HepG2 (cell line): Measurements from ENCODE around the gene HNRNPAB. TPM values are rescaled to one million over a fixed set of nuclear protein-coding genes. Genes with fewer than 3 reads are reported as not detected.

Experiments
- AHR ChIP-seq: IDR thresholded peaks from 2 replicates; pipeline ENCODE4 v1.6.1; 2018; ENCODE audit warnings: missing genetic modification reagents, missing compliant biosample characterization
- FOXC1 ChIP-seq: sonication (generic); formaldehyde crosslinking; IDR thresholded peaks from 2 replicates; pipeline ENCODE4 v1.8.0; 2022; ENCODE audit warnings: mild to moderate bottlenecking, missing genetic modification reagents, borderline replicate concordance
- MAF1 ChIP-seq: sonication (generic); formaldehyde crosslinking; IDR thresholded peaks from 2 replicates; pipeline ENCODE4 v1.5.0; 2020; ENCODE audit warnings: missing genetic modification reagents, borderline replicate concordance
- NR2C2 ChIP-seq: sonication (generic); formaldehyde crosslinking; IDR thresholded peaks from 2 replicates; pipeline ENCODE4 v1.4.0; 2020; ENCODE audit warnings: missing genetic modification reagents, mild to moderate bottlenecking, moderate library complexity, borderline replicate concordance
- PAX8 ChIP-seq: sonication (generic); formaldehyde crosslinking; IDR thresholded peaks from 2 replicates; pipeline ENCODE4 v1.8.0; 2022; ENCODE audit warnings: mild to moderate bottlenecking, missing genetic modification reagents, borderline replicate concordance
- PHB2 ChIP-seq: fragments of 450-650 bp; IDR thresholded peaks from 2 replicates; pipeline ENCODE4 v1.6.1; 2018; ENCODE audit not compliant: partially characterized antibody
- PTBP1 ChIP-seq: fragments of 200-400 bp; formaldehyde crosslinking; IDR thresholded peaks from 2 replicates; pipeline ENCODE4 v1.6.1; 2018; ENCODE audit warnings: low read length, low read depth; ENCODE audit not compliant: poor library complexity, severe bottlenecking
- REL ChIP-seq: sonication (generic); formaldehyde crosslinking; conservative IDR thresholded peaks from 2 replicates; pipeline ENCODE4 v1.8.0; 2022; ENCODE audit warnings: mild to moderate bottlenecking, missing genetic modification reagents, moderate library complexity
- ZFP90 ChIP-seq: sonication (generic); formaldehyde crosslinking; IDR thresholded peaks from 2 replicates; pipeline ENCODE4 v1.8.0; 2022; ENCODE audit warnings: missing genetic modification reagents, mild to moderate bottlenecking, inconsistent platforms, borderline replicate concordance
- ZMYM4 ChIP-seq: sonication (generic); formaldehyde crosslinking; IDR thresholded peaks from 2 replicates; pipeline ENCODE4 v1.8.1; 2023; ENCODE audit warnings: mild to moderate bottlenecking, missing genetic modification reagents
- ZNF446 ChIP-seq: sonication (generic); formaldehyde crosslinking; IDR thresholded peaks from 2 replicates; pipeline ENCODE4 v1.5.0; 2020; ENCODE audit warnings: mild to moderate bottlenecking, missing genetic modification reagents
- ZNF644 ChIP-seq: IDR thresholded peaks from 2 replicates; pipeline ENCODE4 v1.6.1; 2016; ENCODE audit warnings: low read depth
- ZNF839 ChIP-seq: sonication (generic); formaldehyde crosslinking; IDR thresholded peaks from 2 replicates; pipeline ENCODE4 v1.4.0; 2020; ENCODE audit warnings: missing genetic modification reagents, mild to moderate bottlenecking, borderline replicate concordance
- ZSCAN9 ChIP-seq: IDR thresholded peaks from 2 replicates; pipeline ENCODE4 v1.6.1; 2016; ENCODE audit warnings: borderline replicate concordance
- polyA plus RNA-seq, 8 experiments: library from polyadenylated mRNA; depleted of rRNA in 3 of 8; stranded (reverse) in 7 of 8; unstranded in 1 of 8; fragments of >200 nt; fragmentation: Illumina TruSeq in 4 of 8; extraction: Trizol in 4 of 8; gene quantifications; 2 replicates each; pipeline versions ENCODE4 v1.2.1 to v1.2.3, GENCODE V29; 2011 to 2016; ENCODE audit warnings: low read depth in 4 of 8, missing spikeins in 1 of 8, mixed read lengths in 1 of 8; ENCODE audit not compliant: insufficient read depth in 1 of 8
- total RNA-seq, 5 experiments: library from RNA; depleted of rRNA; stranded (reverse); fragments of >200 nt; fragmentation: Illumina TruSeq; extraction: Trizol; gene quantifications; 2 replicates each; pipeline ENCODE4 v1.2.3, GENCODE V29; 2016; ENCODE audit warnings: low read depth in 1 of 5
- TF ChIP-seq, protein P1 (sequence below): IDR thresholded peaks from 2 replicates; pipeline ENCODE4 v1.6.1; 2018; ENCODE audit warnings: missing genetic modification reagents, mild to moderate bottlenecking, missing compliant biosample characterization
- TF ChIP-seq, protein P2 (sequence below), 2 experiments: IDR thresholded peaks; 2 replicates each; pipeline ENCODE4 v1.6.1; 2011 to 2012; ENCODE audit warnings: low read length in 2 of 2, borderline replicate concordance in 1 of 2, low read depth in 1 of 2, mild to moderate bottlenecking in 1 of 2, moderate library complexity in 1 of 2
- TF ChIP-seq, protein P3 (sequence below): sonication (generic); formaldehyde crosslinking; IDR thresholded peaks from 2 replicates; pipeline ENCODE4 v1.8.0; 2022; ENCODE audit warnings: mild to moderate bottlenecking, missing genetic modification reagents, moderate library complexity
- TF ChIP-seq, protein P4 (sequence below), 2 experiments: sonication (generic) in 1 of 2; formaldehyde crosslinking in 1 of 2; IDR thresholded peaks; 2 replicates each; pipeline versions ENCODE4 v1.4.0 to v1.6.1; 2016 to 2020; ENCODE audit warnings: borderline replicate concordance in 1 of 2, low read depth in 1 of 2, mild to moderate bottlenecking in 1 of 2, missing genetic modification reagents in 1 of 2

HNRNPAB gene
- total and polyA plus RNA-seq, 2 of the 13 experiments (the other 11 are each of a cell fraction or from before 2014, with no cell fraction given) = 62.6 to 111 TPM

DNA sequence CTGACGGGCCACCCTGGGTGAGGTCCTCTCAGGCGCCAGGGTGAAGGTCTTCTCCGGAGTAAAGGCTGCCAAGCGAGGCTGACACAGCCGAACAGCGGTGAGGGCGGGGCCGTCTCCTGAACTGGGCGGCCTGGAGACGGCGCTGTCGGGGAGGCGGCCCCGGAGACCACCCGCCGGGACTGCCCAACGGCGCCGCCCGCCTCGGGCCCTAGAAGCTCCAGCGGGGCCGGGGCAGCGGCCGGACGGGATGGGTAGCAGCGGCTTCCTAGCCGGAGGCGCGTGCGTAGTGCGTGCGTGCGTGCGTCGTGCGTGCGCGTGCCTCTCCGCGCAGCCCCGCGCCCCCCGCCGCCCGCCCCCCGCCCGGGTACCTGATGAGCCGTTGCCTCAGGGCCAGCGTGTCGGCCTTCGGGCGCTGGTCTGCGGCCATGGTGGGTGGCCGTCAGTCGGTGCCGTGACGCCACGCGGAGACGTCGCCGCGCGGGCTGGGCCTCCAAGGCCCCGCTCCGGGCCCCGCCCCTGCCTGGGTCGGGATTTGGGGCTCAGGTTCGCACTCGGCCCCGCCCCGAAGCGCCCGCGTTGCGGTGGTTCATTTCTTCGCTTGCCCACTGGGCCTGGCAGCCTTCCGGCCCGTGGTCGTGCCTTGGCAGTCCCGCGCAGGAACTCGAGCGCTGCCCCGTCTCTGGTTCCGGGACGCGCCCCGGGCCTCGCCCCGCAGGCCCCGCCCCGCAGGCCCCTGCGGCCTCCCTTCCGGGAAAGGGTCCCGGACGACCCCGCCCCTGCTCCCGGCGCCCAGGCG is 28.0 kb downstream of the HNRNPAB start, which contains the start of gene PHYKPL (continued):
- peak; percentile 20 for TF ChIP-seq FOXC1 (CRISPR knock-in tag)
- TF ChIP-seq AHR = 0 out of 2 replicates have a peak, but pooled peaks have one; percentile 52
- TF ChIP-seq, protein P1, sequence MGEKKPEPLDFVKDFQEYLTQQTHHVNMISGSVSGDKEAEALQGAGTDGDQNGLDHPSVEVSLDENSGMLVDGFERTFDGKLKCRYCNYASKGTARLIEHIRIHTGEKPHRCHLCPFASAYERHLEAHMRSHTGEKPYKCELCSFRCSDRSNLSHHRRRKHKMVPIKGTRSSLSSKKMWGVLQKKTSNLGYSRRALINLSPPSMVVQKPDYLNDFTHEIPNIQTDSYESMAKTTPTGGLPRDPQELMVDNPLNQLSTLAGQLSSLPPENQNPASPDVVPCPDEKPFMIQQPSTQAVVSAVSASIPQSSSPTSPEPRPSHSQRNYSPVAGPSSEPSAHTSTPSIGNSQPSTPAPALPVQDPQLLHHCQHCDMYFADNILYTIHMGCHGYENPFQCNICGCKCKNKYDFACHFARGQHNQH (CRISPR knock-in tag) = peak; percentile 15; the same call in 1 of the 2 replicates
- TF ChIP-seq, protein P2, sequence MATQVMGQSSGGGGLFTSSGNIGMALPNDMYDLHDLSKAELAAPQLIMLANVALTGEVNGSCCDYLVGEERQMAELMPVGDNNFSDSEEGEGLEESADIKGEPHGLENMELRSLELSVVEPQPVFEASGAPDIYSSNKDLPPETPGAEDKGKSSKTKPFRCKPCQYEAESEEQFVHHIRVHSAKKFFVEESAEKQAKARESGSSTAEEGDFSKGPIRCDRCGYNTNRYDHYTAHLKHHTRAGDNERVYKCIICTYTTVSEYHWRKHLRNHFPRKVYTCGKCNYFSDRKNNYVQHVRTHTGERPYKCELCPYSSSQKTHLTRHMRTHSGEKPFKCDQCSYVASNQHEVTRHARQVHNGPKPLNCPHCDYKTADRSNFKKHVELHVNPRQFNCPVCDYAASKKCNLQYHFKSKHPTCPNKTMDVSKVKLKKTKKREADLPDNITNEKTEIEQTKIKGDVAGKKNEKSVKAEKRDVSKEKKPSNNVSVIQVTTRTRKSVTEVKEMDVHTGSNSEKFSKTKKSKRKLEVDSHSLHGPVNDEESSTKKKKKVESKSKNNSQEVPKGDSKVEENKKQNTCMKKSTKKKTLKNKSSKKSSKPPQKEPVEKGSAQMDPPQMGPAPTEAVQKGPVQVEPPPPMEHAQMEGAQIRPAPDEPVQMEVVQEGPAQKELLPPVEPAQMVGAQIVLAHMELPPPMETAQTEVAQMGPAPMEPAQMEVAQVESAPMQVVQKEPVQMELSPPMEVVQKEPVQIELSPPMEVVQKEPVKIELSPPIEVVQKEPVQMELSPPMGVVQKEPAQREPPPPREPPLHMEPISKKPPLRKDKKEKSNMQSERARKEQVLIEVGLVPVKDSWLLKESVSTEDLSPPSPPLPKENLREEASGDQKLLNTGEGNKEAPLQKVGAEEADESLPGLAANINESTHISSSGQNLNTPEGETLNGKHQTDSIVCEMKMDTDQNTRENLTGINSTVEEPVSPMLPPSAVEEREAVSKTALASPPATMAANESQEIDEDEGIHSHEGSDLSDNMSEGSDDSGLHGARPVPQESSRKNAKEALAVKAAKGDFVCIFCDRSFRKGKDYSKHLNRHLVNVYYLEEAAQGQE (IDR thresholded peaks at IDR 0.05; ENCODE audit: borderline replicate concordance in 1 of 2, low read depth in 1 of 2, low read length in 2 of 2) = peak in 1 of 2 experiments; percentile 33; a peak in 1 of 4 replicates
- TF ChIP-seq ZMYM4 = peak; percentile 70; the same call in 1 of the 2 replicates
- TF ChIP-seq ZFP90 = peak; percentile 4; the same call in 1 of the 2 replicates
- TF ChIP-seq NR2C2 (CRISPR knock-in tag) = peak; percentile 72; the same call in 1 of the 2 replicates
- no peak for TF ChIP-seq ZNF839 (CRISPR knock-in tag)
- no peak for TF ChIP-seq ZNF446 (CRISPR knock-in tag)
- TF ChIP-seq, protein P3, sequence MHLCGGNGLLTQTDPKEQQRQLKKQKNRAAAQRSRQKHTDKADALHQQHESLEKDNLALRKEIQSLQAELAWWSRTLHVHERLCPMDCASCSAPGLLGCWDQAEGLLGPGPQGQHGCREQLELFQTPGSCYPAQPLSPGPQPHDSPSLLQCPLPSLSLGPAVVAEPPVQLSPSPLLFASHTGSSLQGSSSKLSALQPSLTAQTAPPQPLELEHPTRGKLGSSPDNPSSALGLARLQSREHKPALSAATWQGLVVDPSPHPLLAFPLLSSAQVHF (CRISPR knock-in tag) = peak; percentile 75
- TF ChIP-seq MAF1 (CRISPR knock-in tag) = 0 out of 2 replicates have a peak, but pooled peaks have one; percentile 28
- no peak for TF ChIP-seq ZNF644
- no peak for TF ChIP-seq PHB2
- TF ChIP-seq ZSCAN9 (CRISPR knock-in tag) = peak; percentile 21; the same call in 1 of the 2 replicates
- peak; percentile 57 for TF ChIP-seq PTBP1
- TF ChIP-seq, protein P4, sequence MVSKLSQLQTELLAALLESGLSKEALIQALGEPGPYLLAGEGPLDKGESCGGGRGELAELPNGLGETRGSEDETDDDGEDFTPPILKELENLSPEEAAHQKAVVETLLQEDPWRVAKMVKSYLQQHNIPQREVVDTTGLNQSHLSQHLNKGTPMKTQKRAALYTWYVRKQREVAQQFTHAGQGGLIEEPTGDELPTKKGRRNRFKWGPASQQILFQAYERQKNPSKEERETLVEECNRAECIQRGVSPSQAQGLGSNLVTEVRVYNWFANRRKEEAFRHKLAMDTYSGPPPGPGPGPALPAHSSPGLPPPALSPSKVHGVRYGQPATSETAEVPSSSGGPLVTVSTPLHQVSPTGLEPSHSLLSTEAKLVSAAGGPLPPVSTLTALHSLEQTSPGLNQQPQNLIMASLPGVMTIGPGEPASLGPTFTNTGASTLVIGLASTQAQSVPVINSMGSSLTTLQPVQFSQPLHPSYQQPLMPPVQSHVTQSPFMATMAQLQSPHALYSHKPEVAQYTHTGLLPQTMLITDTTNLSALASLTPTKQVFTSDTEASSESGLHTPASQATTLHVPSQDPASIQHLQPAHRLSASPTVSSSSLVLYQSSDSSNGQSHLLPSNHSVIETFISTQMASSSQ (IDR thresholded peaks at IDR 0.05; ENCODE audit: low read depth) = no peak
- TF ChIP-seq, protein P4 (CRISPR knock-in tag; IDR thresholded peaks at IDR 0.05; ENCODE audit: borderline replicate concordance) = peak; percentile 22; the same call in 1 of the 2 replicates
- TF ChIP-seq REL = peak; percentile 77
- TF ChIP-seq PAX8 (CRISPR knock-in tag) = no peak; the same call in 1 of the 2 replicates
